ENCODE measurements around the gene FBN1. TPM values are rescaled to one million over a fixed set of nuclear protein-coding genes. Genes with fewer than 3 reads are reported as not detected.

FBN1 gene
- total RNA-seq, 1 experiment from 2014 or later: 5.2 TPM

- TF ChIP-seq USF1 (CRISPR knock-in tag; IDR thresholded peaks at IDR 0.05) (no peak), ZMAT4 (CRISPR knock-in tag; IDR thresholded peaks at IDR 0.05) (no peak), JUN (CRISPR knock-in tag; IDR thresholded peaks at IDR 0.05) (no peak), ZNF671 (CRISPR knock-in tag; IDR thresholded peaks at IDR 0.05) (no peak), ARID4B (CRISPR knock-in tag; IDR thresholded peaks at IDR 0.05; ENCODE audit: borderline replicate concordance) (no peak), SMAD3 (CRISPR knock-in tag; IDR thresholded peaks at IDR 0.05; ENCODE audit: borderline replicate concordance) (no peak), AFF4 (CRISPR knock-in tag; IDR thresholded peaks at IDR 0.05; ENCODE audit: borderline replicate concordance) (no peak), IRF2 (CRISPR knock-in tag; IDR thresholded peaks at IDR 0.05; ENCODE audit: borderline replicate concordance, low read depth) (no peak), ZNF263 (CRISPR knock-in tag; IDR thresholded peaks at IDR 0.05; ENCODE audit: low read depth) (no peak), USF2 (CRISPR knock-in tag; IDR thresholded peaks at IDR 0.05) (no peak), ZNF232 (CRISPR knock-in tag; IDR thresholded peaks at IDR 0.05) (no peak), FOXK1 (CRISPR knock-in tag; IDR thresholded peaks at IDR 0.05) (no peak)
These were observed 49.5 kb downstream of the FBN1 start (continued) for GRCh38 chr15:48595981-48596380.

GRCh38 chr15:48592933-48593332 lies 52.6 kb downstream of the FBN1 start:
- POLR2A ChIA-PET: no interaction called here
- ATAC-seq (no peak), DNase-seq (ENCODE audit: low spot score) (no peak)
- Mint-ChIP-seq H3K4me1 (peaks cover 7% of the 10 kb centered on the region), H3K36me3 (no peaks in the 10 kb centered on the region), H3K27ac (no peak overlapping the region), H3K27me3 (ENCODE audit: low read depth) (no peaks in the 10 kb centered on the region), H3K9me3 (no peaks in the 10 kb centered on the region), H3K4me3 (no peak overlapping the region)
- CTCF ChIA-PET: no interaction called here
- TF ChIP-seq SMAD3 (CRISPR knock-in tag; IDR thresholded peaks at IDR 0.05; ENCODE audit: borderline replicate concordance) (no peak), E2F1 (CRISPR knock-in tag; IDR thresholded peaks at IDR 0.05) (no peak), ZBTB43 (CRISPR knock-in tag; IDR thresholded peaks at IDR 0.05) (no peak), IRF1 (CRISPR knock-in tag; IDR thresholded peaks at IDR 0.05) (no peak), MYBL2 (CRISPR knock-in tag; IDR thresholded peaks at IDR 0.05) (no peak), USF2 (CRISPR knock-in tag; IDR thresholded peaks at IDR 0.05) (no peak), ESRRA (CRISPR knock-in tag; IDR thresholded peaks at IDR 0.05; ENCODE audit: borderline replicate concordance) (no peak), FOXP4 (CRISPR knock-in tag; IDR thresholded peaks at IDR 0.05) (no peak), NFYB (CRISPR knock-in tag; conservative IDR thresholded peaks at IDR 0.05; ENCODE audit: low read depth) (no peak), IRF2 (CRISPR knock-in tag; IDR thresholded peaks at IDR 0.05; ENCODE audit: borderline replicate concordance, low read depth) (no peak)

All from WTC11 (cell line).